ENCODE results near the gene UIMC1.
"Not testable (repeated sequence)": the region's sequence is repeated elsewhere in the genome, so short reads cannot be mapped to it uniquely, and the experiment has no call there.

The UIMC1 gene

GRCh38 chr5:176879663-176880361 is 126.8 kb downstream of the UIMC1 start:
- Mint-ChIP-seq H3K27ac (no peak overlapping the region), H3K4me1 (peaks cover 18% of the 10 kb centered on the region), H3K4me3 (no peak overlapping the region), H3K9me3 (no peaks in the 10 kb centered on the region), H3K27me3 (peaks cover 58% of the 10 kb centered on the region)
- ATAC-seq: no peak
- DNase-seq: no peak

DNA sequence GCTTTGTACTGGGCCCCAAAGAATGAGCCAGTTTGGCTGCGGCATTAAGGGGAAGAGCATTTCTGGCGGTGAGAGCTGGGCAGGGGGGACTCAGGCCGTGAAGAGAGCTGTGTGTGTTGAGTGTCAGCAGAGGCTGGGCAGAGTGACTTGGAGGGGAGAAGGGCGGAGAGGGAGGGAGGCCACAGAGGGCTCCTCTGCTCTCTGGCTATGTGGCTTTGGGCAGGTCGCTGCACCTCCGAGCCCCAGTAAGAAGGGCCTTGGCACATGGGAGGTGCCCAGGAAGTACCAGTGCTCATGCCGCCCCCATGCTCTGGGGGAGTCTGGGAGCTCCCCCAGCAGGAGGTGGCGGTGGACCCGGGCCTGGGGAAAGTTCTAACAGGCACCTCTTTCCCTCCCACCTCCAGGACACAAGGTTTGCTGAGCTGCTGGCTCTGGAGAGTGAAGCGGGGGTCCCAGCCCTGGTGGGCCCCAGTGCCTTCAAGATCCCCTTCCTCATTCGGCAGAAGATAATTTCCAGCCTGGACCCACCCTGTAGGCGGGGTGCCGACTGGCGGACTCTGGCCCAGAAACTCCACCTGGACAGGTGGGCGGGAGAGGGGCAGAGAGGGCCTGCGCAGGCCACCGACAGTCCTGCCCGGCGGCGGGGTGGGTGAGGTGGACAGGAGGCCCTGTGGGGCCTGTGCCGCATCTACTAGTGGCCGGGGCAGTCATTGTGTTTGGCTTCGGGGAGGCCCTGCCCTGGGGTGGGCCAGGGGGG is 127.5 kb downstream of the UIMC1 start:
- H3K4me3 Mint-ChIP-seq: no peak overlapping the region

GRCh38 chr5:176878463-176878862 is 128.1 kb downstream of the UIMC1 start:
- peaks cover 0 to 7% of the 10 kb centered on the region in 2 donors for H3K9me3 Mint-ChIP-seq
- peaks cover 70% of the 10 kb centered on the region for H3K27me3 Mint-ChIP-seq
- ATAC-seq: no peak
- H3K27ac Mint-ChIP-seq: no peak overlapping the region
- no peak for DNase-seq
- no peak overlapping the region for H3K4me3 Mint-ChIP-seq
- H3K4me1 Mint-ChIP-seq: peaks cover 22% of the 10 kb centered on the region

More for the DNA sequence above, 127.5 kb downstream of the UIMC1 start:
- H3K27ac Mint-ChIP-seq: no peak overlapping the region
- peaks cover 65% of the 10 kb centered on the region for H3K27me3 Mint-ChIP-seq
- ATAC-seq (no peak), DNase-seq (no peak)
- H3K4me1 Mint-ChIP-seq: peaks cover 15% of the 10 kb centered on the region
- H3K9me3 Mint-ChIP-seq: peaks cover 0 to under 1% of the 10 kb centered on the region in 2 donors

DNA sequence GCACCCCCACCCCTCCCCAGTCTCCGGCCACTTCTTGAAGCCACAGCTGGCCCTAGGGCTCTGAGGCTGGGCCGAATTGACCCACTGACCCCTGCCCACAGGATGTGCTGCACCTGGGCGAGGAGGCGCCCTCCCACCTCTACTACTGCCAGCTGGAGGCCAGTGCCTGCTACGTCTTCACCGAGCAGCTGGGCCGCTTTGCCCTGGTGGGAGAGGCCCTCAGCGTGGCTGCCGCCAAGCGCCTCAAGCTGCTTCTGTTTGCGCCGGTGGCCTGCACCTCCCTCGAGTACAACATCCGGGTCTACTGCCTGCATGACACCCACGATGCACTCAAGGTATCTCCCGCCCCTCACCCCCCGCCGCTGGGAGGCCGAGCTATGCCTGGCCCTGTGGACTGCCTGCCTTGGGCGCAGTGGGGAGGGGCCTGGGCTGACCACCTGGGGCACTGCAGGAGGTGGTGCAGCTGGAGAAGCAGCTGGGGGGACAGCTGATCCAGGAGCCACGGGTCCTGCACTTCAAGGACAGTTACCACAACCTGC is 128.7 kb downstream of the UIMC1 start:
- no peak for ATAC-seq
- Mint-ChIP-seq H3K27ac (no peak overlapping the region), H3K4me1 (peaks cover 26% of the 10 kb centered on the region), H3K4me3 (no peak overlapping the region), H3K27me3 (peaks cover 70% of the 10 kb centered on the region), H3K9me3 (peaks cover 0 to 13% of the 10 kb centered on the region in 2 donors)
- DNase-seq: no peak

- Mint-ChIP-seq H3K27me3 (peaks cover 62% of the 10 kb centered on the region), H3K4me1 (peaks cover 26% of the 10 kb centered on the region), H3K4me3 (no peak overlapping the region), H3K27ac (no peak overlapping the region), H3K9me3 (peaks cover 0 to 15% of the 10 kb centered on the region in 2 donors)
- DNase-seq (no peak), ATAC-seq (no peak)
Measured at GRCh38 chr5:176876506-176877431, 129.8 kb downstream of the UIMC1 start.

DNA sequence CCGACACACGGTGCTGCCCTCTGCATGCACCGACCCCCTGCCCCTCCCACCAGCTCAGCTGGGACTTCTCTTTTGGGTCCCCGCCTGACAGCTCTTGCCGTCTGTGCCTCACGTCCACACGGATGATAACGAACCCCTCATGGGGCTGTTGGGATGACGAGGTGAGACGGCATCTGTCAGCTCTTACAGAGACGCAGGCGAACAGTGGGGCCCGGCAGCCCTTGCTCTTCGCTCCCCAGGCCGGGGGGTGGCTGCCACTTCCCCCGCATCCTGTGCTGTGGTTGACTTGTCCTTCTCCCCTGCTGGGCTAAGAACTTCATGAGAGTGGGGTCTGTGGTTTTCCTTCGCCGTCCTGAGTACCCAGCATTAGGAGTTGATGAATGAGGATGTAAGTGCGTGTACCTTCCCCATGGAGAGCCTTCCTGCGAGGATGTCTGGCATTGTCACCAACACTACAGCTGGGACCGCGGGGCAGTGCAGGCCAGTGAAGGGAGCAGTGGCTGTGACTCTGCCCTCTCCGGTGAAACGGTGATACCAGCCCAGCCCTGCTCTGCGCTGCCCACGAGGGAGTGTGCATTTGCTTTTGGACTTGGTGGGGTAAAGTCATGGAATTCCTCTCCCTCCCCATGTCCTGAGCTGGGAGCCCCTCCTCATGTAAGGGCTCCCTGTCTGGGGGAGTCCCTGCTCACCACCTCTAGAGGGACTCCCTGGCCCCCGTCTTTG is 130.6 kb downstream of the UIMC1 start:
- Mint-ChIP-seq H3K4me3 (no peak overlapping the region), H3K27ac (peak overlapping the region in 1 of 2 donors; percentile 29)

GRCh38 chr5:176875014-176875550 is 131.5 kb downstream of the UIMC1 start:
- H3K4me3 Mint-ChIP-seq: no peak overlapping the region
- DNase-seq (no peak), ATAC-seq (no peak)
- peaks cover 31% of the 10 kb centered on the region for H3K4me1 Mint-ChIP-seq
- H3K9me3 Mint-ChIP-seq: peaks cover 0 to 21% of the 10 kb centered on the region in 2 donors
- H3K27me3 Mint-ChIP-seq: peaks cover 60% of the 10 kb centered on the region
- H3K27ac Mint-ChIP-seq: peak overlapping the region in 1 of 2 donors; percentile 84

More for the DNA sequence above, 130.6 kb downstream of the UIMC1 start:
- DNase-seq (peak in 1 of 2 donors; percentile 17), ATAC-seq (peak; percentile 42)
- peaks cover 26% of the 10 kb centered on the region for H3K4me1 Mint-ChIP-seq
- H3K27me3 Mint-ChIP-seq: peaks cover 62% of the 10 kb centered on the region
- H3K9me3 Mint-ChIP-seq: peaks cover 0 to 15% of the 10 kb centered on the region in 2 donors

DNA sequence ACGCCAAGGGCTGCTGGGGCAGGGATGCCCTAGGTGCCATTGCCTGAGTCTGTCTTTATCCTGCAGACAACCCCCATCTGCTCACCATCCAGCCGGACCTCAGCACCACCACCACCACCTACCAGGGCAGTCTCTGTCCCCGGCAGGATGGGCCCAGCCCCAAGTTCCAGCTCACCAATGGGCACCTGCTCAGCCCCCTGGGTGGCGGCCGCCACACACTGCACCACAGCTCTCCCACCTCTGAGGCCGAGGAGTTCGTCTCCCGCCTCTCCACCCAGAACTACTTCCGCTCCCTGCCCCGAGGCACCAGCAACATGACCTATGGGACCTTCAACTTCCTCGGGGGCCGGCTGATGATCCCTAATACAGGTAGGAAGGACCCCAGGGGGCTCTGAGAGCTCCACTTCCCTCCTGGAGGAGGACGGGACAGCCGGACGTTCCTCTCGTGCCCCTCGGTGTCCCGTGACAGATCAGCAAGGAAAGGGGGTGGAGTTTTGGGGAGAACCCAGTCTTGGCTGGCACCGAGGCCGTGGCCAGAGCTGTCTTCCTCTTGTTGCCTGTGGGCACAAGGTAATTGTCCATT is 132.3 kb downstream of the UIMC1 start:
- no peak for ATAC-seq
- no peak overlapping the region for H3K4me3 Mint-ChIP-seq
- no peak for DNase-seq
- peaks cover 0 to 23% of the 10 kb centered on the region in 2 donors for H3K9me3 Mint-ChIP-seq
- H3K27me3 Mint-ChIP-seq: peaks cover 55% of the 10 kb centered on the region
- peak overlapping the region in 1 of 2 donors; percentile 78 for H3K27ac Mint-ChIP-seq
- H3K4me1 Mint-ChIP-seq: peaks cover 32% of the 10 kb centered on the region

DNA sequence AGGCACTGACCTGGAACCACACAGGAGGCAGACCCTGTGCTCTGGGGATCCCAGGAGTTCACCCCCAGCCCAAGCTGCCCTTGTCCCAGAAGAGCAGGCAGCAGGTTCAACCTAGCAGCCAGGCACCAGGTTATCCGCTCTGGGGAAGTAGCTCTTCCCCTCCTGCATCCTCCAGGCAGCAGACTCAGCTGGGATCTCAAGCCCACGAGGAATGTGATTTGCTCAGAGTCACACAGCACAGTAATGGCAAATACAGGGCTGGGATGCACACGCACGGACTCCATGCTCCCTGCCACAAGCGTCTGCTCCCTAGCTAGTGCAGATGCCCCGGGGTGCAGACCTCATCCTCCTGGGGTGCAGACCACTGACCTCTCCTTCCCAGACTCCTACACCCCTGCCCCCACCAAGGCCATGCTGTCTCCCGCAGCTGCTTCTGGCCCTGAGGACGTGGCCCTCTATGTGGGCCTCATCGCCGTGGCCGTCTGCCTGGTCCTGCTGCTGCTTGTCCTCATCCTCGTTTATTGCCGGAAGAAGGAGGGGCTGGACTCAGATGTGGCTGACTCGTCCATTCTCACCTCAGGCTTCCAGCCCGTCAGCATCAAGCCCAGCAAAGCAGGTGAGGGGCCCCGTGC is 132.9 kb downstream of the UIMC1 start:
- DNase-seq (no peak), ATAC-seq (no peak)
- Mint-ChIP-seq H3K4me1 (peaks cover 37% of the 10 kb centered on the region), H3K4me3 (no peak overlapping the region), H3K9me3 (peaks cover 0 to 23% of the 10 kb centered on the region in 2 donors), H3K27ac (peak overlapping the region in 1 of 2 donors; percentile 78), H3K27me3 (peaks cover 51% of the 10 kb centered on the region)

DNA sequence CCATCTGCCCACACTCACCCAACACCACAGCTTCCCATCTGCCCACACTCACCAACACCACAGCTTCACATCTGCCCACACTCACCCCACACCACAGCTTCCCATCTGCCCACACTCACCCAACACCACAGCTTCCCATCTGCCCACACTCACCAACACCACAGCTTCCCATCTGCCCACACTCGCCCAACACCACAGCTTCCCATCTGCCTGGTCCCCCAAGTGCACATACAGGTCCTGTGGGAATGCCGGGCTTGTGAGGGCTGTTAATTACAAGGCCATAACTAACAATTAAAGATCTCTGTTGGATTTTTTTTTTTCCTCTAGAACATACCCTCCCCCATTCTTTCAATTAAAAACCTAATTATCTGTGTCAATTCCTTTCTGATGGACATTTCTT is 133.6 kb downstream of the UIMC1 start:
- H3K27ac Mint-ChIP-seq, H3K4me3 Mint-ChIP-seq: not testable (repeated sequence)

GRCh38 chr5:176872586-176872985 is 134.0 kb downstream of the UIMC1 start:
- H3K9me3 Mint-ChIP-seq: peaks cover 0 to 23% of the 10 kb centered on the region in 2 donors
- H3K4me3 Mint-ChIP-seq, H3K27ac Mint-ChIP-seq, DNase-seq, ATAC-seq: not testable (repeated sequence)
- peaks cover 42% of the 10 kb centered on the region for H3K27me3 Mint-ChIP-seq
- H3K4me1 Mint-ChIP-seq: peaks cover 37% of the 10 kb centered on the region

More for the DNA sequence above, 133.6 kb downstream of the UIMC1 start:
- H3K4me1 Mint-ChIP-seq: peaks cover 37% of the 10 kb centered on the region
- ATAC-seq, DNase-seq: not testable (repeated sequence)
- peaks cover 44% of the 10 kb centered on the region for H3K27me3 Mint-ChIP-seq
- peaks cover 0 to 23% of the 10 kb centered on the region in 2 donors for H3K9me3 Mint-ChIP-seq

DNA sequence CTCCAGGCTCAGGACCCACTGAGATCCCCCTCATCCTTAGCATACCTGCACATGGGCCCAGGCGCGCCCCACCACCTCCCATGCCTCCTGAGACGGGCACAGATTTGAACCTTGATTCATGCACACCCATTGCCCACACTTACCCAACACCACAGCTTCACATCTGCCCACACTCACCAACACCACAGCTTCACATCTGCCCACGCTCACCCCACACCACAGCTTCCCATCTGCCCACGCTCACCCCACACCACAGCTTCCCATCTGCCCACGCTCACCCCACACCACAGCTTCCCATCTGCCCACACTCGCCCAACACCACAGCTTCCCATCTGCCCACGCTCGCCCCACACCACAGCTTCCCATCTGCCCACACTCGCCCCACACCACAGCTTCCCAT is 135.9 kb downstream of the UIMC1 start:
- Mint-ChIP-seq H3K9me3 (peaks cover 0 to 23% of the 10 kb centered on the region in 2 donors), H3K27me3 (peaks cover 42% of the 10 kb centered on the region), H3K4me1 (peaks cover 26% of the 10 kb centered on the region)
- not testable (repeated sequence) for DNase-seq, ATAC-seq, H3K27ac Mint-ChIP-seq, H3K4me3 Mint-ChIP-seq

- Mint-ChIP-seq H3K4me1 (peaks cover 22% of the 10 kb centered on the region), H3K9me3 (peaks cover 0 to 23% of the 10 kb centered on the region in 2 donors), H3K27me3 (peaks cover 42% of the 10 kb centered on the region), H3K27ac (no peak overlapping the region), H3K4me3 (no peak overlapping the region)
- no peak for ATAC-seq
- no peak for DNase-seq
Measured at GRCh38 chr5:176870110-176870591, 136.4 kb downstream of the UIMC1 start.

Measured in stimulated activated naive CD8-positive, alpha-beta T cell treated with anti-CD3 and anti-CD28 coated beads, Interleukin-15, amount 100 ng/mL, for 72 hours (primary cell).